H1 (cell line): ENCODE measurements around the gene RIMBP2. TPM values are rescaled to one million over a fixed set of nuclear protein-coding genes. Genes with fewer than 3 reads are reported as not detected.

ENCODE experiments used
- CTCF ChIA-PET: fragments of 300-600 bp; sonication (Branson Sonifier 250); formaldehyde crosslinking; loops from one replicate; lab custom pipeline; 2021; ENCODE audit not compliant: partially characterized antibody; lab: Charles Lee
- POLR2A ChIA-PET: fragments of 300-600 bp; sonication (Branson Sonifier 250); formaldehyde crosslinking; loops from one replicate; lab custom pipeline; 2021; ENCODE audit warnings: inconsistent platforms; ENCODE audit not compliant: partially characterized antibody; lab: Charles Lee
- DNase-seq, 2 experiments: peaks; one replicate each; pipeline versions ENCODE4 v3.0.0 to v3.0.0-alpha.2; 2010 to 2022; ENCODE audit warnings: low spot score in 2 of 2, low read depth in 1 of 2, mixed read lengths in 1 of 2
- FAIRE-seq: peaks from 2 replicates; lab custom pipeline; 2011; peaks lifted over from hg19 to GRCh38; lab: Jason Lieb, UNC
- H2AFZ ChIP-seq: 2 replicates; pipeline ENCODE4 v1.8.1; 2012; ENCODE audit warnings: low read length, inconsistent platforms
- H2AK5ac ChIP-seq: 2 replicates; pipeline ENCODE4 v1.6.1; 2013; ENCODE audit warnings: low read depth, low read length
- H2BK120ac ChIP-seq: replicated peaks from 2 replicates; pipeline ENCODE3; 2013; ENCODE audit warnings: low read depth, low read length, inconsistent platforms
- H2BK12ac ChIP-seq: 2 replicates; pipeline ENCODE4 v1.6.1; 2013; ENCODE audit warnings: low read depth, low read length
- H2BK15ac ChIP-seq: 2 replicates; pipeline ENCODE4 v1.6.1; 2013; ENCODE audit warnings: low read length
- H2BK20ac ChIP-seq: 2 replicates; pipeline ENCODE4 v1.6.1; 2013; ENCODE audit warnings: low read length
- H2BK5ac ChIP-seq: 2 replicates; pipeline ENCODE4 v1.6.1; 2013; ENCODE audit warnings: low read depth, low read length
- H3K14ac ChIP-seq: 2 replicates; pipeline ENCODE4 v1.6.1; 2013; ENCODE audit warnings: inconsistent platforms; ENCODE audit not compliant: insufficient read length
- H3K18ac ChIP-seq: 2 replicates; pipeline ENCODE4 v1.6.1; 2013; ENCODE audit warnings: low read length; ENCODE audit errors: extremely low read depth
- H3K23ac ChIP-seq: 2 replicates; pipeline ENCODE4 v1.6.1; 2013; ENCODE audit warnings: inconsistent platforms; ENCODE audit not compliant: insufficient read length
- H3K23me2 ChIP-seq: 2 replicates; pipeline ENCODE4 v1.6.1; 2013; ENCODE audit warnings: low read depth, low read length
- H3K27ac ChIP-seq: 2 replicates; pipeline ENCODE4 v1.6.1; 2011; ENCODE audit warnings: low read depth, low read length, inconsistent platforms
- H3K27me3 ChIP-seq, 4 experiments: replicated peaks in 1 of 4; 1 replicate in 1 of 4; 2 replicates in 3 of 4; pipeline versions ENCODE4 v1.6.1 to v1.8.1; 2011 to 2013; ENCODE audit warnings: low read length in 3 of 4, mild to moderate bottlenecking in 3 of 4, inconsistent platforms in 2 of 4, mixed read lengths in 2 of 4, moderate library complexity in 1 of 4; ENCODE audit not compliant: control insufficient read depth in 3 of 4, insufficient read depth in 3 of 4; ENCODE audit errors: extremely low read depth in 1 of 4
- H3K36me3 ChIP-seq, 4 experiments: 2 replicates each; pipeline versions ENCODE4 v1.6.1 to v1.8.1; 2011 to 2013; ENCODE audit warnings: mild to moderate bottlenecking in 4 of 4, low read length in 3 of 4, moderate library complexity in 2 of 4, control low read depth in 1 of 4, inconsistent platforms in 1 of 4; ENCODE audit not compliant: insufficient read depth in 4 of 4, control insufficient read depth in 2 of 4
- H3K4ac ChIP-seq: replicated peaks from 2 replicates; pipeline ENCODE3; 2013; ENCODE audit warnings: low read length, low read depth, mixed read lengths, inconsistent platforms; ENCODE audit not compliant: insufficient read length
- H3K4me1 ChIP-seq, 4 experiments: replicated peaks in 1 of 4; 1 replicate in 1 of 4; 2 replicates in 3 of 4; pipeline versions ENCODE4 v1.6.1 to v1.8.1; 2011 to 2013; ENCODE audit warnings: low read length in 3 of 4, inconsistent platforms in 2 of 4, mixed read lengths in 1 of 4; ENCODE audit not compliant: insufficient read depth in 4 of 4, control insufficient read depth in 3 of 4
- H3K4me2 ChIP-seq, 2 experiments: 2 replicates each; pipeline versions ENCODE4 v1.6.1 to v1.8.1; 2011 to 2013; ENCODE audit warnings: low read depth in 2 of 2, low read length in 2 of 2, control low read depth in 1 of 2, inconsistent platforms in 1 of 2, mild to moderate bottlenecking in 1 of 2; ENCODE audit not compliant: insufficient read depth in 1 of 2
- H3K4me3 ChIP-seq, 4 experiments: fragments of 200-600, 300-600 bp in 1 of 4; sonication (generic), shearing (Covaris generic), sonication (Bioruptor Twin) in 1 of 4; 2 replicates each; pipeline versions ENCODE4 v1.5.1 to v1.8.1; 2011 to 2016; ENCODE audit warnings: low read length in 4 of 4, low read depth in 3 of 4, control low read depth in 2 of 4, inconsistent platforms in 2 of 4, mild to moderate bottlenecking in 2 of 4, mixed read lengths in 1 of 4, moderate library complexity in 1 of 4; ENCODE audit not compliant: insufficient read depth in 2 of 4; ENCODE audit errors: extremely low read depth in 1 of 4
- H3K56ac ChIP-seq: replicated peaks from 2 replicates; pipeline ENCODE3; 2013; ENCODE audit warnings: low read depth, mild to moderate bottlenecking, mixed read lengths, low read length, inconsistent platforms; ENCODE audit not compliant: insufficient read length
- H3K79me1 ChIP-seq: 2 replicates; pipeline ENCODE4 v1.6.1; 2013; ENCODE audit warnings: low read depth, low read length, control low read depth
- H3K79me2 ChIP-seq, 2 experiments: 2 replicates each; pipeline versions ENCODE4 v1.6.1 to v1.8.1; 2012 to 2013; ENCODE audit warnings: low read length in 2 of 2, mild to moderate bottlenecking in 2 of 2, inconsistent platforms in 1 of 2; ENCODE audit not compliant: insufficient read depth in 2 of 2, control insufficient read depth in 1 of 2
- H3K9ac ChIP-seq, 4 experiments: replicated peaks in 1 of 4; 1 replicate in 1 of 4; 2 replicates in 3 of 4; pipeline versions ENCODE4 v1.6.1 to v1.8.1; 2011 to 2013; ENCODE audit warnings: low read depth in 3 of 4, low read length in 3 of 4, control low read depth in 2 of 4, mild to moderate bottlenecking in 2 of 4, moderate library complexity in 2 of 4, inconsistent platforms in 1 of 4; ENCODE audit errors: extremely low read depth in 1 of 4
- H3K9me3 ChIP-seq, 2 experiments: 2 replicates each; pipeline versions ENCODE4 v1.6.1 to v1.8.1; 2012 to 2013; ENCODE audit warnings: mild to moderate bottlenecking in 2 of 2, moderate library complexity in 2 of 2, control low read depth in 1 of 2, inconsistent platforms in 1 of 2, low read depth in 1 of 2, low read length in 1 of 2, mixed read lengths in 1 of 2; ENCODE audit not compliant: insufficient read depth in 2 of 2
- H4K20me1 ChIP-seq, 2 experiments: replicated peaks in 1 of 2; 2 replicates each; pipeline versions ENCODE3 to v1.8.1; 2011 to 2013; ENCODE audit warnings: inconsistent platforms in 2 of 2, low read length in 2 of 2, mild to moderate bottlenecking in 1 of 2; ENCODE audit not compliant: insufficient read depth in 2 of 2, control insufficient read depth in 1 of 2
- H4K5ac ChIP-seq: 2 replicates; pipeline ENCODE4 v1.6.1; 2013; ENCODE audit warnings: low read length, low read depth, mixed read lengths, inconsistent platforms; ENCODE audit not compliant: insufficient read length
- H4K8ac ChIP-seq: 2 replicates; pipeline ENCODE4 v1.8.0; 2013; ENCODE audit warnings: mild to moderate bottlenecking, moderate library complexity, low read length, inconsistent platforms; ENCODE audit not compliant: insufficient read depth; ENCODE audit errors: extremely low read depth
- H4K91ac ChIP-seq: replicated peaks from 2 replicates; pipeline ENCODE3; 2013; ENCODE audit warnings: low read length, mixed read lengths, inconsistent platforms; ENCODE audit not compliant: insufficient read length
- RAD21 ChIP-seq, 2 experiments: IDR thresholded peaks in 1 of 2; conservative IDR thresholded peaks in 1 of 2; 2 replicates each; pipeline ENCODE4 v1.6.1; 2011; ENCODE audit warnings: low read depth in 2 of 2, low read length in 2 of 2, improper control_type of control experiment in 1 of 2, inconsistent platforms in 1 of 2, mild to moderate bottlenecking in 1 of 2, moderate library complexity in 1 of 2
- RFX5 ChIP-seq: IDR thresholded peaks from 2 replicates; pipeline ENCODE4 v1.6.1; 2011; ENCODE audit warnings: low read depth, low read length, improper control_type of control experiment, borderline replicate concordance
- SAP30 ChIP-seq: fragments of 300-600 bp; sonication (generic); IDR thresholded peaks from 2 replicates; pipeline ENCODE4 v1.7.1; 2012; ENCODE audit warnings: low read length, moderate library complexity, mild to moderate bottlenecking, inconsistent platforms; ENCODE audit not compliant: insufficient read depth, insufficient replicate concordance
- YY1 ChIP-seq: IDR thresholded peaks from 2 replicates; pipeline ENCODE4 v1.6.1; 2011; ENCODE audit warnings: low read depth, mild to moderate bottlenecking, low read length
- WGBS, 2 experiments: shearing (Covaris generic) in 1 of 2; methylation state at CpG; one replicate each; pipeline versions ENCODE4 v1.1.6 to v1.1.7; 2013 to 2015; ENCODE audit warnings: low lambda C conversion rate in 2 of 2, mixed read lengths in 2 of 2, inconsistent platforms in 1 of 2, low coverage in 1 of 2, missing lambda C conversion rate in 1 of 2; ENCODE audit not compliant: insufficient replicate concordance in 2 of 2, insufficient coverage in 1 of 2, insufficient read length in 1 of 2; ENCODE audit errors: extremely low coverage in 1 of 2, missing lambda C conversion rate in 1 of 2; 5-methylcytosine and 5-hydroxymethylcytosine counted together
- polyA plus RNA-seq, 7 experiments: library from polyadenylated mRNA; depleted of rRNA in 3 of 7; stranded (reverse) in 5 of 7; unstranded in 2 of 7; fragments of >200 nt in 5 of 7; fragments of 200-250 nt in 2 of 7; gene quantifications; 1 replicate in 5 of 7; 2 replicates in 1 of 7; 4 replicates in 1 of 7; pipeline versions ENCODE4 v1.2.1 to v1.2.3, GENCODE V29; 2011 to 2013; ENCODE audit warnings: missing spikeins in 2 of 7, mixed read lengths in 2 of 7
- total RNA-seq: library from RNA; stranded (reverse); fragmentation: NEBNext Ultra II Directional; extraction: Animal tissue kit (Norgen Biotek cat#: 25700); gene quantifications from 2 replicates; pipeline ENCODE4 v1.2.1, GENCODE V29; 2021

The RIMBP2 gene
- total and polyA plus RNA-seq, 2 of the 8 experiments (the other 6 are each of a cell fraction or from before 2014, with no cell fraction given), result 0.18 to 0.65 TPM

GRCh38 chr12:130695061-130695460, 21.0 kb downstream of the RIMBP2 start:
- Histone ChIP-seq H4K8ac (no peak overlapping the region), H2AK5ac (no peak overlapping the region), H4K20me1 (no peaks in the 10 kb centered on the region), H3K4me1 (no peaks in the 10 kb centered on the region), H3K4me2 (no peak overlapping the region), H2AFZ (no peak overlapping the region), H3K9ac (no peak overlapping the region), H3K9me3 (no peaks in the 10 kb centered on the region; a peak in 1 of 4 replicates), H3K27me3 (peaks cover 0 to 4% (median 0%) of the 10 kb centered on the region in 4 experiments; a peak in 1 of 7 replicates), H2BK15ac (no peak overlapping the region), H2BK120ac (no peak overlapping the region), H2BK20ac (no peak overlapping the region), H3K4me3 (no peak overlapping the region), H2BK5ac (no peak overlapping the region), H3K36me3 (no peaks in the 10 kb centered on the region), H4K5ac (no peak overlapping the region), H3K4ac (no peak overlapping the region), H3K14ac (no peak overlapping the region), H3K27ac (no peak overlapping the region), H3K23me2 (peaks cover 3% of the 10 kb centered on the region; the same call in 1 of the 2 replicates), H3K56ac (no peak overlapping the region), H3K79me1 (no peaks in the 10 kb centered on the region), H3K79me2 (no peaks in the 10 kb centered on the region), H3K18ac (no peak overlapping the region), H3K23ac (no peak overlapping the region), H4K91ac (no peak overlapping the region), H2BK12ac (no peak overlapping the region)
- ChIA-PET CTCF (no interaction called here), POLR2A (no interaction called here)
- DNase-seq, result no peak
- WGBS, 2 experiments, result 83% methylated on average over 6 of the region's 6 CpGs; no CpG with 5 or more reads in 1 of the 2 experiments
- no peak for FAIRE-seq
- TF ChIP-seq RAD21 (IDR thresholded peaks at IDR 0.05 in 1 of 2, conservative IDR thresholded peaks at IDR 0.05 in 1 of 2; ENCODE audit: low read depth in 2 of 2, low read length in 2 of 2) (no peak), RFX5 (no peak), YY1 (no peak), SAP30 (no peak)
